NCI-H2171 (cell line): ENCODE data around the gene CLCA1.
A peak's percentile ranks its signal among the peaks of the same experiment; 100 is the strongest.
"Not testable (repeated sequence)": the region's sequence is repeated elsewhere in the genome, so short reads cannot be mapped to it uniquely, and the experiment has no call there.

Experiments
- DNase-seq: peaks from one replicate; lab custom pipeline; 2025; lab: John Stamatoyannopoulos, UW

CLCA1 gene

DNA sequence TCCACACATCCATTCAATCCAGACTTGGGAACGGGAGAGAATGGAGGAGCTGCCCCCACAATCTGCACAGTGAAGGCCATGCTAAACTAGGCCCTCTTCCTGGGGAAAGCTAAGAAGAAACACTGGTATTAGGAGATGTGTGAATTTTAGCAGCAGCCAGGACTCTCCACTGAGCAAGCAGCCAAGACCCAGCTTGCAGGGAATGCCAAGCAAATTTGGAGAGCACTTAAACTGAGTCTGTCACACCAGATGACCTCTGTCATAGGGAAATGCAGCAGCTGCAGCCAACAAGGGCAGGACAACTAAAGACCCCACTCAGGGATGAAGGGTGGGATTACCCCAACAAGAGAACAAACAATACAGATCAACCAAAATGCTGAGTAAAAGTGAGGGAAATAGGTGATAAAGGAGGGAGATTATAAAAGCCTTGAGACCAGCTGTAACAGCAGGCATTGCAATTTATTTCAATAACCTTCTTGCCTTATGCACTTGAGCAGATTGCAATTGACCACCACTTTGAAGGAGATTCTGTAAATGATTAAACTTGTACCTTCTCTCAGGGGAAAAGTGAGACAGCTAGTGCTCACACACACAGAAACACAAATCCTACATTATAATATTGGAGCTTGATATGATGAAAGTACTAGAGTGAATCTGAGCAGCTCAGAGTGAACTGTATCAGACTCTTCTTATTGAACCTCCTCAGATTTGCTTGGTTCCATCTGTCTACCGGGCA lies 2.5 kb upstream of the CLCA1 start:
- DNase-seq: no peak

DNA sequence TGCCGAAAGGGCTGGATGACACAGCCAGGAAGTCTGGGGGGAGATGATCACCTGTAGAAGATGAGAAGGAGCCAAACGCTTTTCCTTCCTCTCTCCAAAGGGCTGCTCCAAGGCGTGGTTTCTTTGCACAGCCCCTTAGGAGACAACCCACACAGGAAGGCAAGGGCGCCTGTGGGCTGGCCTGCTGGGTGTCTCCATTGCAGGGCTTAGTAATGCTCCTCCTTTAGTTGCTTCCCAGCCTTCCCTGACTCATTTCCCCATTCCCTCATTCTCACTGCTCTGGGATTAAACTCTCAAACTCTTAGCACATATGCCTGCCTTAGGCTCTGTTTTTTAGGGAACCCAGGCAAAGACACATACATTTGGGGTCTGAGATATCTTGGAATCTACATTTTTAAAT lies 1.7 kb upstream of the CLCA1 start:
- no peak for DNase-seq

DNA sequence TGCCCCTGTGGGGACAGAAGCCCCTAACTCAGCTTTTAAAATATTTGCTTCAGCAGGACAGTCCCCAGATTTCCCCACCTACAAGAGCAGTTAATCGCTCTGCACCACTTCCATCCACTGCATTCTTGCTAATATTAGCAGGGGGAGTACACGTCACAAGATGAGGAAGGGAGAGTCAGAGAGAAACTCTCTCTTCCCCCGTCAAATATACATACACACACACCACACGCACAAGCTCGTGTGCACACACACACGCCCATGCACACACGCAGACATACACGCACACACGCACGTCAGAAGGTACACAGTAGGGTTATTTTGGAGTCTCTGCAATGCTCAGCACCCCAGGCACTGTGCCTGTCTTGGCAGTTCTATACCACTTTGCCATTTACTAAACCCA lies 2.1 kb downstream of the CLCA1 start:
- no peak for DNase-seq

- no peak for DNase-seq
Measured at GRCh38 chr1:86471291-86471690, 2.6 kb downstream of the CLCA1 start.

DNA sequence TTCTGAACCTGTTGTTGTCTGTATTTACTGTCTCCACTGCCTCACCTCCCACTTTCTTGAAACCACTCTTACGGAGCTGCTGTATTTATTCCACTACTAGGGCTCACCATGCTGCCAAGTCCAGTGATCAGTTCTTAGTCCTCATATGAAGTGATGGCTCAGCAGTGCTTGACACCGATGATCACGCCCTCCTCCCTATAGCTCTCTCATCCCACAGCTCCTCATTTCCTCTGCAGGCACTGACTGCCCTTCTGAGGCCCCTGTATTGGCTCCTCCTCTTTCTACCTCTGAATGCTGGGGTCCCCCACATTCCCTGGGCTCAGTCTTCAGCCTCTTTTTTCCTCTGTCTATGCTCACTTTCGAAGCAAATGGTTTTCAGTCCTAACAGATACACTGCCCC lies 3.4 kb downstream of the CLCA1 start:
- DNase-seq: no peak

GRCh38 chr1:86472767-86473166 lies 4.0 kb downstream of the CLCA1 start:
- DNase-seq: no peak

- no peak for DNase-seq
Measured at GRCh38 chr1:86477256-86477655, 8.5 kb downstream of the CLCA1 start.

- DNase-seq: no peak
Measured at GRCh38 chr1:86477682-86478081, 9.0 kb downstream of the CLCA1 start.

GRCh38 chr1:86478416-86479156 lies 9.9 kb downstream of the CLCA1 start:
- DNase-seq: no peak

GRCh38 chr1:86481966-86482365 lies 13.2 kb downstream of the CLCA1 start:
- no peak for DNase-seq

- DNase-seq: no peak
Measured at GRCh38 chr1:86487131-86487810, 18.5 kb downstream of the CLCA1 start.

DNA sequence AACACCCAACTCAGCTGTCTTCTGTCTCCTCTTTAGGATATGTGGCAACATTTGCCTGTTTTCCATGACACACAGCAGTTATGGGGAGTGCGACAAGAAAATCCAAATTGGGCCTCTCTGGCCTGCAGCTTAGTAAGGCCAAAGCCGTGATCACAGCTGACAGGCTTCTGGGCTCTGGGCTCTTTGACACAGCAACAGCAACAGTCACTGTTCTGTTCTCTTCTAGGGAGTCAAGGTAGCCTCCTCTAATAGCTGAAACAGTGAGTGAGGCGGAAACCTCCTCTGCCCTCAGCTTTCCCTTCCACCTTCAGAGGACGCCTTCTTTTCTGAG lies 19.0 kb downstream of the CLCA1 start:
- no peak for DNase-seq

GRCh38 chr1:86489242-86489878 lies 20.6 kb downstream of the CLCA1 start:
- no peak for DNase-seq

- no peak for DNase-seq
Measured at GRCh38 chr1:86491171-86491950, 22.6 kb downstream of the CLCA1 start.

- no peak for DNase-seq
Measured at GRCh38 chr1:86498281-86498680, 29.6 kb downstream of the CLCA1 start.

- peak; percentile 70 for DNase-seq
Measured at GRCh38 chr1:86499987-86500593, 31.4 kb downstream of the CLCA1 start.

- no peak for DNase-seq
Measured at GRCh38 chr1:86500714-86501113, 32.0 kb downstream of the CLCA1 start.

DNA sequence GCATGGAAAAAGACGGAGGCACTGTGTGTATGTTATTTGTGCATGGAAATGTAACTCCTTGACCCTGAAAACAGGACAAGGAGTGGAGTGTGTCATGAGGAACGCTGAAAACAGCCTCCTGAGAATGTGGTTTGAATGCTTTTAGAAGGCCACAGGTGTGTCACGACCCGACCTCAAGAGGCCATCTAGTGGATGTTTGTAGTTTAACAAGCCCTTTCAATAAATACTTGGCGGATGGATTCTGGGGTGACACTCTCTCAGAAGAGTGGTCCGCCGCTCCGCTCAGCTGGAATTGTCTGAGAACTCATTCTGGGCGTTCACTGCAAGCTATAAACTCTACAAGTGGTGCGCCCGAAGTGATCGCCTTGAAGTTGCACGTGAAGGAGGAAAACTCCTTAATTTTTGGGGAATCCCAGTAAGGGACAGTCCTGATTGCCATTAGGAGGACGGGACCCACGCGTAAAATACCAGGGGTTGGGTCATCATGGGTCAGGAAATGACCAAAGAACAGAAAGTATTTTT lies 33.5 kb downstream of the CLCA1 start:
- not testable (repeated sequence) for DNase-seq

- peak; percentile 29 for DNase-seq
Measured at GRCh38 chr1:86502721-86503405, 34.1 kb downstream of the CLCA1 start.

- DNase-seq: peak; percentile 18
Measured at GRCh38 chr1:86503406-86504136, 34.8 kb downstream of the CLCA1 start.
